Activated T-cell treated with anti-CD3 and anti-CD28 coated beads, Interleukin-2, amount 50 U/mL, for 72 hours (primary cell): ENCODE measurements around the gene OR2W1. TPM values are rescaled to one million over a fixed set of nuclear protein-coding genes. Genes with fewer than 3 reads are reported as not detected.

Source experiments
- ATAC-seq, 2 donors: fragments of 150-1000 bp; cut with Tn5 transposase; replicated peaks in 1 of 2; 2 replicates each; pipeline ENCODE4 v1.10.0; 2021; ENCODE audit warnings: moderate library complexity in 2 of 2, mild to moderate bottlenecking in 1 of 2
- DNase-seq, 2 donors: peaks; one replicate each; pipeline ENCODE4 v3.0.0; 2021 to 2022; ENCODE audit warnings: mixed read lengths in 1 of 2
- H3K27ac Mint-ChIP-seq: one replicate; pipeline ENCODE4 v1.8.0; 2022; ENCODE audit warnings: mild to moderate bottlenecking, moderate library complexity, mixed read lengths
- H3K27me3 Mint-ChIP-seq: one replicate; pipeline ENCODE4 v1.8.0; 2022; ENCODE audit warnings: low read depth, mixed read lengths
- H3K36me3 Mint-ChIP-seq, 2 donors: one replicate each; pipeline ENCODE4 v1.8.0; 2022; ENCODE audit warnings: mixed read lengths in 2 of 2, mild to moderate bottlenecking in 1 of 2; ENCODE audit not compliant: insufficient read depth in 2 of 2
- H3K4me1 Mint-ChIP-seq: one replicate; pipeline ENCODE4 v1.8.0; 2022; ENCODE audit warnings: low read depth, mixed read lengths
- H3K4me3 Mint-ChIP-seq, 2 donors: one replicate each; pipeline ENCODE4 v1.8.0; 2022; ENCODE audit warnings: mild to moderate bottlenecking in 2 of 2, mixed read lengths in 2 of 2, moderate library complexity in 2 of 2
- H3K9me3 Mint-ChIP-seq, 2 donors: one replicate each; pipeline ENCODE4 v1.8.0; 2022; ENCODE audit warnings: mixed read lengths in 2 of 2
- total RNA-seq, 2 donors: library from RNA; stranded (reverse); gene quantifications; one replicate each; pipeline ENCODE4 v1.2.3, GENCODE V29; 2022

OR2W1 gene, protein sequence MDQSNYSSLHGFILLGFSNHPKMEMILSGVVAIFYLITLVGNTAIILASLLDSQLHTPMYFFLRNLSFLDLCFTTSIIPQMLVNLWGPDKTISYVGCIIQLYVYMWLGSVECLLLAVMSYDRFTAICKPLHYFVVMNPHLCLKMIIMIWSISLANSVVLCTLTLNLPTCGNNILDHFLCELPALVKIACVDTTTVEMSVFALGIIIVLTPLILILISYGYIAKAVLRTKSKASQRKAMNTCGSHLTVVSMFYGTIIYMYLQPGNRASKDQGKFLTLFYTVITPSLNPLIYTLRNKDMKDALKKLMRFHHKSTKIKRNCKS
- total RNA-seq = not detected

DNA sequence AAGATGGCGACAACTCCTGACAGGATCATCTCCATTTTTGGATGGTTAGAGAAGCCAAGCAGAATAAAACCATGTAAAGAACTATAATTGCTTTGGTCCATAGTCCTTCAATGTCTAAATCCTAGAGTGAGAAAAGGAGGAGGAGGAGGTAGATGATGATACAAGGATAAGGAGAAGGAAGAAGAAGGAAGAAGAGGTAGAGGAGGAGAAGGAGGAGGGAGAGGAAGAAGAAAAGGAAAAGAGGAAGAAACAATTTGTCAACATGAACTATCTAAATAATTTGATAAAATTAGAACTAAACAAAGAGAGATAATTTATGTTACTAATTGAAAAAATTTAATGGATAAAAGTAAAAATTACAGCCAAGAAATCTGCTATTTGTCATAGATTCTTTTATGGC, at the start of gene OR2W1:
Gene OR2W1, minus strand, starts transcription at position 101 of the 400 bp plus-strand sequence. Its CDS starts 0 bp downstream, at position 101.
- Mint-ChIP-seq H3K27ac (no peak within 1 kb of the TSS), H3K27me3 (peaks cover 67% of the 10 kb centered on the region), H3K36me3 (no peaks in the 10 kb centered on the region), H3K9me3 (peaks cover 0 to 2% of the 10 kb centered on the region in 2 donors), H3K4me3 (no peak within 1 kb of the TSS), H3K4me1 (no peaks in the 10 kb centered on the region)
- DNase-seq (no peak), ATAC-seq (no peak)

DNA sequence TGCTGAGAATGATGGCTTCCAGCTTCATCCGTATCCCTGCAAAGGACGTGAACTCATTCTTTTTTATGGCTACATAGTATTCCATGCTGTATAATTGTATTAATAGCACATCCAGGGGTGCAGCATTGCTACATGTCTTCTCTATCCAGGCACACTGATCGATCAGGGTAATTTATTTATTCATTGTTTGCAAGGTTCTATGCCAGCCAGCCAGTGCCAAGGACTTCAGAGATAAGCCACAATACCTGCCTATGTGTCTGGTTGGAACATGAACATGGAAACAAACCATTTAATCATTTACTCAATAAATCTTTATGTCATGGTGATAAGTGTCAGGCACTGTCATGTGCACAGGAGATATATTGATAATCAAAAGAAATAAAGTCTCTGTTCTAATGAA, 48.0 kb upstream of the OR2W1 start:
- Mint-ChIP-seq H3K36me3 (no peaks in the 10 kb centered on the region), H3K4me1 (no peaks in the 10 kb centered on the region), H3K27me3 (peaks cover 7% of the 10 kb centered on the region), H3K9me3 (no peaks in the 10 kb centered on the region), H3K4me3 (no peak overlapping the region), H3K27ac (no peak overlapping the region)
- ATAC-seq (no peak), DNase-seq (no peak)

DNA sequence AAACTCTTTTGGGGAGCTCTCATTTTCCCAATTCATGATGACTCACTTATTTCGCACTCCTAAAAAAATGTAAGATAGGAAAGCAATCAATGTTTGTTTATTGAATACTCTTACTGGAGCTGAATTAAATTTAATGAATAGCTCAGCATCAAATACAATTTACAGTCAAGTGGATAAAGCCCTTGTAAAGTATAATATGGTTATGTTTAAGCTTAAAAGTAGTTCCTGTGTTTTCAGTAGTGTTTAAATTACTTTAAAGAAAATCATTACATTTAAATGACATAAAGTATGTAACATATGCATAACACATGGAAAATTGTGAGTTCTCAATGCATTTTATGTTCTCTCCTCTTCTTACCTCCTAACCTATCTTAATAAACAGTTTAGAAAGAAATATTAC, 42.2 kb upstream of the OR2W1 start, which contains the start of gene OR2B3:
Gene OR2B3, minus strand, starts transcription at position 101 of the 400 bp plus-strand sequence. Its CDS starts 65 bp downstream, at position 36.
- no peak for DNase-seq
- peaks cover 21% of the 10 kb centered on the region for H3K27me3 Mint-ChIP-seq
- H3K4me1 Mint-ChIP-seq = no peaks in the 10 kb centered on the region
- H3K4me3 Mint-ChIP-seq = no peak within 1 kb of the TSS
- H3K36me3 Mint-ChIP-seq = no peaks in the 10 kb centered on the region
- H3K27ac Mint-ChIP-seq = no peak within 1 kb of the TSS
- H3K9me3 Mint-ChIP-seq = no peaks in the 10 kb centered on the region
- no peak for ATAC-seq

DNA sequence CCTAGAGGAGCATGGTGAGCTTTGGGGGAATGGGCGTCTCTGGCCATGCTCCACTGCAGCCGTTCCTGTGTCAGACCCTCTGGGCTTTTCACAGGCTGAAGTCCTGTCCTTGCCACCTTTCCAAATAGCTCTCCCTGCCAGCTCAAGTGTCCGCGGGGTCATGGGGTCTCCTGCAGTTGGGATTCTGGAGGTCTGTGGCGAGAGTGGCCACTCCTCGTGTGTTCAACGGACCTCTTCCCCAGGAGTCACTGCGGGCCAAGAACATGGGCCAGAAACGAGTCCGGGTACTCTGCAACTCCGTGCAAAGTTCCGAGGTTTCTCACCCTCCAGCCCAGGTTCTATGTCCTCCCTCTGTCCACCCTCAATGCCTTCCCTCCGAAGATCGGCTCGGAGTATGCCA, 37.5 kb upstream of the OR2W1 start:
- no peaks in the 10 kb centered on the region for H3K4me1 Mint-ChIP-seq
- no peak overlapping the region for H3K27ac Mint-ChIP-seq
- DNase-seq = no peak
- no peaks in the 10 kb centered on the region for H3K36me3 Mint-ChIP-seq
- no peaks in the 10 kb centered on the region for H3K9me3 Mint-ChIP-seq
- no peak overlapping the region for H3K4me3 Mint-ChIP-seq
- H3K27me3 Mint-ChIP-seq = peaks cover 14% of the 10 kb centered on the region
- ATAC-seq = no peak

DNA sequence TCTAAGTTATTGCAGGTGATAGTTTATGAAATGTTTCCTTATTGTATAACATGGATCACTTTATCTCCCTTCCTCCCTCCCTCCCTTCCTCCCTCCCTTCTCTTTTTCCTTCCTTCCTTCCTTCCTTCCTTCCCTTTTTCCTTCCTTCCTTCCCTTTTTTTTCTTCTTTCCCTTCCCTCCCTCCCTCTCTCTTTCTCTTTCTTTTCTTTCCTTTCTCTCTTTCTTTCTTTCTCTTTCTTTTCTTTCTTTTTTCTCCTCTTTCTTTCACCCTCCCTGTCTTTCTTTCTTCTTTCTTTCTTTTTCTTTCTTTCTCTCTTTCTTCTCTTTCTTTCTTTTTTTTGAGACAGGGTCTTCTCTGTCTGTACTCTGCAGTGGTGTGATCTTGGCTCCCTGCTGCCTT, 36.3 kb upstream of the OR2W1 start:
- no peak overlapping the region for H3K4me3 Mint-ChIP-seq

DNA sequence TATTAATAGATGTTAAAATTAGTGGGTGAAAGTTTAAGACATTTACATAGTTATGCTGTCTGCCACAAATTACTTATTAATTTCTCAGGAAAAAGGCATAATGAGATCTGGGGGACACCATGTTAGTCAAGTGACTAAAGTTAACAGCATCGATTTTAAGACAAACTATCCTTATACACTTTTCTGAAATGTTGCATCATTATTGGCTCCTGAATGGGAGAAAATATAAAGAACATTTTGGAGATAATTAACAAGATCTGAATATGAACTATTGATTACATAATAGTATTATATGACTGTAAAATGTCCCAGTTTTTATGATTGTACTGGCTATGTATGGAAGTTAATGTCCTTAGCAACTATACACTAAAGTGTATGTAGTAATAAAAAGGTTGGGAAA, 34.2 kb upstream of the OR2W1 start:
- H3K9me3 Mint-ChIP-seq = no peaks in the 10 kb centered on the region
- H3K27me3 Mint-ChIP-seq = peaks cover 7% of the 10 kb centered on the region
- no peak for ATAC-seq
- no peak for DNase-seq
- H3K4me3 Mint-ChIP-seq = no peak overlapping the region
- H3K27ac Mint-ChIP-seq = no peak overlapping the region
- no peaks in the 10 kb centered on the region for H3K4me1 Mint-ChIP-seq
- no peaks in the 10 kb centered on the region for H3K36me3 Mint-ChIP-seq

More for the DNA sequence above, 36.3 kb upstream of the OR2W1 start:
- H3K27ac Mint-ChIP-seq = no peak overlapping the region
- H3K36me3 Mint-ChIP-seq = no peaks in the 10 kb centered on the region
- DNase-seq = no peak
- no peak for ATAC-seq
- no peaks in the 10 kb centered on the region for H3K4me1 Mint-ChIP-seq
- H3K9me3 Mint-ChIP-seq = no peaks in the 10 kb centered on the region
- peaks cover 6% of the 10 kb centered on the region for H3K27me3 Mint-ChIP-seq

DNA sequence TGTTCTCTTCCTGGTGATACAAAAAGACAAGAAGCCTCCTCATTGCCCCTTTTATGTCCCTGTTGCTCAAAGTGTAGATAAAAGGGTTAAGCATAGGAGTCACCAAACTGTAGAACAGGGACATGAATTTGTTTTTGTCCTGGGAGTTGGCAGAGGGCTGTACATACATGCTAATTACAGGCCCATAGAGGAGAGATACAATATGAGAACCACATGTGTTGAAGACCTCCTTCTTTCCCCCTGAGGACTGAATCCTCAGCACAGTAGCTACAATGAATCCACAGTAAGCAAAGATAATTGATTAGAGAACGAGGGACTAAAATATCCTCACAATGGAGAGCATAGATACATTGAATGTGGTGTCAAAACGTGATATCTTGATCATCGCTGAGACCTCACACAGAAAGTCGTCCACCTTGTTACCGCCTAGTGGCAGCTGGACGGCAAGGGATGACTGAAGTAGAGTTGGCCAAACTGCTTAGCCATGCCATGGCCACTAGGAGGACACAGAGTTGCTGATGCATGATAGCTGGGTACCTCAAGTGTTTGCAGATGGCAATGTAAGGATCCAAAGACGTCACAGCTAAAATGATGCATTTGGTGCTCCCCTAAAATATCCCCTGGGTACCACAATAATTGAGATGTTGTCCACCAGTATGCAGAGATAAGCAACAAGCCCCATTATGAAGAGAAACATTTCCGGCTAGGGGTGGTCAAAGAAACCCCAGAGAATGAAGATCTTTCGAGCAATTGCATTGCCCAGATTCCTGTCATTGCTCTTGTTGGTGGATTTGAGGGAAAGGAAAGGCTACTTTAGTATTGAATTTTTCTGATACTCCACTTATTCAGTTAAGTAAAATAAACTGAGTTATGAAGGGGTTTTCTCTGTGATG, 27.1 kb upstream of the OR2W1 start:
- Mint-ChIP-seq H3K36me3 (no peaks in the 10 kb centered on the region), H3K27me3 (peaks cover 49% of the 10 kb centered on the region), H3K27ac (no peak overlapping the region), H3K4me3 (no peak overlapping the region), H3K4me1 (no peaks in the 10 kb centered on the region), H3K9me3 (no peaks in the 10 kb centered on the region)
- ATAC-seq = peak in 1 of 2 donors; percentile 42
- DNase-seq = peak; percentile 2 to 8

DNA sequence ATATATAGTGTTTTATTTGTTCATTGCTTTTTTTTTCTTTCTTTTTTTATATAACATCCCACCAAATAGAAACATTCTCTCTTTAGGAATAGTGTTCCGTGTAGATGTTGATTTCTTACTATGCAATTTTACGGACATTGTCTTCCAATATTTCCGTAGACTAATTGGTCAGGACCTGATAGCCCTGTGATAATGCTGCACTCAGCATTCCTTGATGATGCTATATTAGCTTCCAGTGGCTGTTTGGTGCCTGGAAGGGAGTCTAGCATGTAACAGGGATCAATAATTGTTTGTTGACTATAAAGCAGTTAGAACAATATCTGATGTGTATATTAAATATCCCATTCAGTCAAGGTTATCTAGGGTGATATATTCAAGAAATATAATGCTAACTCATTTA, 6.7 kb upstream of the OR2W1 start:
- no peak for ATAC-seq
- H3K4me1 Mint-ChIP-seq = no peaks in the 10 kb centered on the region
- H3K27ac Mint-ChIP-seq = no peak overlapping the region
- H3K9me3 Mint-ChIP-seq = peaks cover 2% of the 10 kb centered on the region in 2 donors
- no peaks in the 10 kb centered on the region for H3K36me3 Mint-ChIP-seq
- no peak for DNase-seq
- H3K27me3 Mint-ChIP-seq = peaks cover 58% of the 10 kb centered on the region
- H3K4me3 Mint-ChIP-seq = no peak overlapping the region

DNA sequence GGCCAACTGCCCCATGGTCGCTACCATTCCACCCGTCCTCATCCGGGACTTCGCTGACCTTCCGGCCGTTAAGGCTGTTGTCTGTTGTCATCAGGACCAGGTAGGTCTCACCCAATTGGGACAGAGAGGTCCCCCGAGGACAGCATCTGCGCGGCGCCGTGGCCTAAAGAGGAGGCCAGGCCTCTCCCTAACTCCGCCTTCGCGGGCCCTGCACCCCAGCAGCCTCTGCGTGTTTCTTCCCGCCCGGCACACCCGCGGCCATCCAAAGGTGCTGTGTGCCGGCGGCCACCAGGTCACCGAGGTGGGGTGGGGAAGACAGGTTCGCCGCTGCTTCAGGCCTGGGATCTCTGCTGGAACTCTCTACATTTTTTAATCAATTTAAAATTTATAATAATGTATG, 9.0 kb downstream of the OR2W1 start:
- Mint-ChIP-seq H3K36me3 (no peaks in the 10 kb centered on the region), H3K9me3 (no peaks in the 10 kb centered on the region), H3K4me1 (no peaks in the 10 kb centered on the region), H3K27ac (no peak overlapping the region), H3K27me3 (peaks cover 17% of the 10 kb centered on the region), H3K4me3 (no peak overlapping the region)
- ATAC-seq = no peak
- no peak for DNase-seq

DNA sequence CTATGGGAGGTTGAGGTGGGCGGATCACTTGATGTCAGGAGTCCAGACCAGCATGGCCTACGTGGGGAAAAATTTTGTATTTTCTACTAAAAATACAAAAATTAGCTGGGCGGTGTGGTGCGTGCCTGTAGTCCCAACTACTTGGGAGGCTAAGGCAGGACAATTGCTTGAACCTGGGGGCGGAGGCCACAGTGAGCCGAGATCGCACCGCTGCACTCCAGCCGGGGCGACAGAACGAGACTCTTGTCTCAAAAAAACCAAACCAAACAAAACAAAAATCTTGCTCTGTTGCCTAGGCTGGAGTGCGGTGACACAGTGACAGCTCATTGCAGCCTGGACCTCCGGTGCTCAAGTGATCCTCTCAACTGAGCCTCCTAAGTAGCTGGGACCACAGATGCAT, 16.2 kb downstream of the OR2W1 start:
- H3K9me3 Mint-ChIP-seq = no peaks in the 10 kb centered on the region
- DNase-seq (no peak), ATAC-seq (no peak)
- H3K4me3 Mint-ChIP-seq = no peak overlapping the region
- no peak overlapping the region for H3K27ac Mint-ChIP-seq
- H3K4me1 Mint-ChIP-seq = no peaks in the 10 kb centered on the region
- H3K36me3 Mint-ChIP-seq = no peaks in the 10 kb centered on the region
- H3K27me3 Mint-ChIP-seq = peaks cover 62% of the 10 kb centered on the region

DNA sequence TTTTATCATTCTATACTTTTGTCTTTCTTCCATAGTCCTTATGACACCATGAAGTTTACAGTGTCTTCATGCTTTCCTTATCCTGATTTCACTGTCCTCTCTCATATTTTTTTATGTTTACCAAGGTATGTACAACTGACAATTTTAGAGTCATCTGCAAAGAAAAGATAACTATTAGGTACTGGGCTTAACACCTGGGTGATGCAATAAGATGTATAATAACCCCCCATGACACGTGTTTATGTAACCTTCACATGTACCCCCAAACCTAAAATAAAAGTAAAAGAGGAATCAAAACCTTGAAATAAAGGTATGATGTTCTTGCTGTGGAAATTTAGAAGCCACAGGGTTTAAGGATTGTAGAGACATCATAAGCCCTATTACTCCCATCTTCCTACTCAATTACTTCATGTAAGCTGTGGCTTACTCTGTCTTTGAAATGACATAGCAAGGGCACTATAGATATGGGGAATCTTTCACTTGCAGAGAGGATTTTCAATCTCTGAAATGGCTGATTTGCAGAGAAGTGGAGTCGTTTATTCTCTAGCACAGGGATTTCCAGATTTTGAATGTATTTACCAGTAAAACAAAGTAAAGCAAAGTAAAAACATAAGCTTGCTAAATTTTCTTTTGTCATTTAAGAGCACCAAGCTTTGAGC, 18.9 kb downstream of the OR2W1 start:
- H3K4me1 Mint-ChIP-seq = no peaks in the 10 kb centered on the region
- DNase-seq = no peak
- H3K36me3 Mint-ChIP-seq = no peaks in the 10 kb centered on the region
- no peak for ATAC-seq
- H3K4me3 Mint-ChIP-seq = no peak overlapping the region
- H3K27me3 Mint-ChIP-seq = peaks cover 73% of the 10 kb centered on the region
- no peak overlapping the region for H3K27ac Mint-ChIP-seq
- H3K9me3 Mint-ChIP-seq = no peaks in the 10 kb centered on the region

DNA sequence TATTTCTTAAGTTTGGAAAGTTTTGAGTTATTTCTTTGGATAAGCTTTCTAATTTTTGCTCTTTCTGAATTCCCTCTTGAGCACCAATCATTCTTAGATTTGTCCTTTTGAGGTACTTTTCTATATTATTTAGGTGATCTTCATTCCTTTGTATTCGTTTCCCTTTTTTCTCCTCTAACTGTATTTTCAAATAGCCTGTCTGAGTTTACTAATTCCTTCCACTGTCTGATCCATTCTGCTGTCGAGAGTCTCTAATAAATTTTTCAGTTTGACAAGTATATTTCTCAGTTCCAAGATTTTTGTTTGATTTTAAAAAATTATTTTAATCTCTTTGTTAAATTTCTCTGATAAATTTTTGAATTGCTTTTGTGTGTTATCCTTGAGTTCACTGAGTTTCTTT, 23.5 kb downstream of the OR2W1 start:
- H3K4me1 Mint-ChIP-seq = peaks cover 10% of the 10 kb centered on the region
- H3K36me3 Mint-ChIP-seq = no peaks in the 10 kb centered on the region
- DNase-seq (no peak), ATAC-seq (no peak)
- peaks cover 38% of the 10 kb centered on the region for H3K27me3 Mint-ChIP-seq
- H3K4me3 Mint-ChIP-seq = no peak overlapping the region
- no peaks in the 10 kb centered on the region for H3K9me3 Mint-ChIP-seq
- no peak overlapping the region for H3K27ac Mint-ChIP-seq

DNA sequence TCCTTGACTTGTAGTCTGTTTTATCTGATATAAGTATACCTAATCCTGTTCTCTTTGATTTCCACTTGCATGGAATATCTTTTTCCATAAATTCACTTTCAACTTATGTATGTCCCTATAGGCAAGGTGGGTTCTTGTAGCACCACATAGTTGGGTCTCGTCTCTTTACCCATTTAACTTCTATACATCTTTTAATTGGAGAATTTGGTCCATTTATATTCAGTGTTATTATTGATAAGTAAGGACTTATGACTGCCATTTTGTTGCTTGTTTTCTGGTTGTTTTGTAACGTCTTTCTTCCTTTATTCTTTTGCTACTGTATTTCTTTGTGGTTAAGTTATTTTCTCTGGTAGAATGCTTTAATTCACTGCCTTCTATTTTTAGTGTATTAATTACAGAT, 25.3 kb downstream of the OR2W1 start:
- H3K4me1 Mint-ChIP-seq = peaks cover 15% of the 10 kb centered on the region
- H3K9me3 Mint-ChIP-seq = no peaks in the 10 kb centered on the region
- no peak overlapping the region for H3K27ac Mint-ChIP-seq

More for the DNA sequence above, 25.3 kb downstream of the OR2W1 start:
- Mint-ChIP-seq H3K27me3 (peaks cover 24% of the 10 kb centered on the region), H3K36me3 (peaks cover 0 to 2% of the 10 kb centered on the region in 2 donors), H3K4me3 (no peak overlapping the region)
- no peak for DNase-seq
- no peak for ATAC-seq
